Adrenal gland (tissue), 5 donors: ENCODE results near the gene OXT.

ENCODE experiments used
- CTCF ChIP-seq, 6 experiments: fragments of 450-650 bp in 4 of 6; fragments of 200-600 bp in 2 of 6; sonication (generic) in 1 of 6; IDR thresholded peaks; 1 replicate in 5 of 6; 2 replicates in 1 of 6; pipeline versions ENCODE4 v1.5.1 to v1.8.0; 2016 to 2021; ENCODE audit warnings: antibody characterized with exemption in 6 of 6, mild to moderate bottlenecking in 2 of 6, moderate library complexity in 1 of 6
- POLR2A ChIP-seq, 2 donors: fragments of 450-650 bp; IDR thresholded peaks; one replicate each; pipeline ENCODE4 v1.6.1; 2017; ENCODE audit warnings: antibody characterized with exemption in 2 of 2, mild to moderate bottlenecking in 2 of 2, moderate library complexity in 1 of 2
- donor health status: DM: no; HTN: no; CAD: no.

- TF ChIP-seq CTCF (IDR thresholded peaks at IDR 0.05) (no peak), POLR2A (IDR thresholded peaks at IDR 0.05) (no peak)
Measured at GRCh38 chr20:3090565-3090964, 19.1 kb downstream of the OXT start.
